ENCODE measurements around the gene MAD1L1.

DNA sequence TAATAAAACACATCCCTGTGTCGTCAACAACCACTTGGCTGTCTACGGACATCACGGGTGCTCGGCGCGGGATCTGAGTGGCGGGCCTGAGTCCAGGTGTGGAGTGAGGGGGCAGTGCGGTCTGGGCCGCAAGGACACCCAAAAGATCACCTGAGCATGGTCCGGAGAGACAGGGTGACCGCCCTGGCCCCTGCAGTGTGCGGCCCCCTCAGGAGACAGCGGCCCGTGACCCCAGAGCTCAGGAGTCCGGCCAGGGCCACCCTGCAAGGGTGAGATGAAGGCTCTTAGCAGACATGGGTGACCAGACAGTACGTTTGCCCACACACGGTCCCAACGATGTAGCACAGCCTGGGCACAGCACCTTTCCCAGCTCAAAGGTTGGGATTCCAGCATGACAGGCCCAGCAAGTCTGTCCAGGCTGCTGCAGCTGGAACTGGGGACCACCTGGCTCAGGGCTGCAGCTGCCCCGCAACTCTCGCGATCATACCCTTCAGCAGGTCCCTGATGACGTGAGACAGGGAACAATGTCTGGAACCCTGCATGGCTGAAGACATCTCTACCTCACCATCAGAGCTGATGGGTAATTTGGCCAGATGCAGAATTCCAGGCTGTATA lies 324.9 kb downstream of the MAD1L1 start:
- TF ChIP-seq CTCF (conservative IDR thresholded peaks at IDR 0.05; ENCODE audit: low read depth, low read length) = no peak
- TF ChIP-seq EZH2 (IDR thresholded peaks at IDR 0.05; ENCODE audit: borderline replicate concordance, low read depth, low read length, poor library complexity, severe bottlenecking) = no peak
